ENCODE results near the gene PAPOLB.

Gene PAPOLB

DNA sequence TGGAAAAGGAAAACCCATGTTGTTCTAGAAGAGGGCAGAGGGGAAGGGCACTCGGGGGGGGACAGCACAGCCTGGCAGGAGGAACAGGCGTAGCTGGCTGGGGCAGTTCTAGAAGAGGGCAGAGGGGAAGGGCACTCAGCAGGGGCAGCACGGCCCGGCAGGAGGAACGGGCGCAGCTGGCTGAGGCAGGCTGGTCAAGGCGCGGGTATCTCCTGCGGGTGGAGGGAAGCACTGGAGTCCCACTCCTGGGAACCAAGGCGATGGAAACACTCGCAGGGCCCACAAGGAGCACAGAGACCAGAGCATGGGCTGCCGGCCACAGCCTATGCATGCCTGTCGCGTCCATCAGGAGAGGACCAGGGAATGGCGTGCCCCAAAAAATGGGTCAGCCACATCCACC lies 36.7 kb downstream of the PAPOLB start:
- no peak for DNase-seq (ENCODE audit: low read depth in 2 of 3, low spot score in 1 of 3)

DNA sequence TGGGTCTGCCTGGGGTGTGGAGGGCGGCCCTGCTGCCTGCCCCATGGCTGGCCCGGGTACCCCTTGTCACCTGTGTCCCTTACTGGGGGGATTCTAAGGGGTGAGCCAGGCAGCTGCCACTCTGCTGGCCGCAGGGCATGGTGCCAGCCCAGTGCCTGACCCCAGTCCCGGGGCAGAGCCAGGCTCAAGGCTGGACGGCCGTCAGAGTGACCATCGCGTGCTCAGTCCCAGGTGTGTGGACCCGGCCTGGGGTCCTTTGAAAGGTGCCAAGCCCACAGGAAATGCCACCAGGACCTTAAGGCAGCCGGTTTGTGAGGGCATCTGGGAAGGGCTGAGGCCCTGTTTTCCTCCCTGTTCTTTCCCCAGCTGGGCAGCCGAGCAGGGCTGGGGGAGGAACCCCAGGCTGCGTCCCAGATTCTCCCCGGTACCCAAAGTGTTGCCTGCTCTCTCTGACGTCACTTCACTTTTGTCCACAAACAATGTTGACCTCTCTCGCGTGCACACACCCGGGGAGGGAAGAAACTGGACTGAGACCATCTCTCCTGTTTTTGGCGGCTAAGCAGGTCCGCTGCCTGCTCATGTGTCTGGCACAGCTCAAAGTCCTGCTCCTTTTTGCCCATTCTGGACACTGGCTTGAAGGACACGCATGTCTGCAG lies 37.6 kb downstream of the PAPOLB start:
- DNase-seq (ENCODE audit: low read depth in 2 of 3, low spot score in 1 of 3), result no peak

DNA sequence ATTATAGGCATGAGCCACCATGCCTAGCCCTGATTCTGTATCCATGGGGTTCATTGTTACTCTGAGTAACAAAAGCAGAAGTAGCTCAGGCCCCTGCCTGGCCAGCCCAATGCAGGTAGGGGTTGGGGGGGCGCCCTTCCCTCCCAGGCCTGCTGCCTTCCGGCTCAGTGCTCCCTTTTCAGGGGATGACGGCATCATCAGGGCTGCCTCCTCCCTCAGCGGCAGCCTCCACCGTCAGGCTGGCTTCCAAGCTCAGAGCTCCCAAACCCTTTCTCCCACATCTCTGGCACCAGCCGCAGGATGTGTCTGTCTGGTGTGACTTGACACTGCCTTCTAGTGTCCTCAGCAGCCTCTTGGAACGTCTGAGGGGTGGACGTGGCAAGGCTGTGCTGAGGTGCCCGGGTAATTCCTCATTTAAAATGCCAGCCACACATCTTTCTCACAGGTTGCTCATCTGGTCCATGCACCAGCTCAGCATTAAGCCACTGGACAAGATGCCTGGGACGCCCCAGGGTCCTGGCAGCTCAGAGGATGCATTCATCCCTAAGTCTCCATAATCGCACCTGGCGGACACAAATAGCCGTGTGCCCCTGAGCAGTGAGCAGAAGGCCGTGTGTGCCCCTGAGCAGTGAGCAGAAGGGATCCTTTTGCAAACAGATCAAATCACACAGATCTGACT lies 38.2 kb downstream of the PAPOLB start:
- DNase-seq (ENCODE audit: low read depth in 2 of 3, low spot score in 1 of 3), result no peak

DNA sequence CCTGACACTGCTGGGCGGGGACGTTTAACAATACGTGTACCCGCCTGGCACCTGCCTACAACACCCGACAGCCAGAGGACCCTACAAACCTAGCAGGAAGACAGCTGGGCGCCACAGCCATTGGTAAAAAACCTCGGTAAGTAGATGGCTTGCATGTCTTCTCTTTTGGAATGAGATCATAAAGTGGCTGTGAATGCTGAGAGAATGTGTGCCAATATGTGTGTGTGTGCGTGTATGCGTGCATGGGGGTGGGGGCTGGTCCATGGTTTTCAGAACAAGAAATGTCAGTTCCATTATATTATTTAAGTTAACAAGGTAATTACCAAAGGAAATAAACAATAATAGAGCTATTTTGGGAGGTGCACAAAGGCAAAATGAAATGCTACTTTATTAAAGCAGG lies 39.2 kb downstream of the PAPOLB start:
- DNase-seq (ENCODE audit: low read depth in 2 of 3, low spot score in 1 of 3), result no peak

DNA sequence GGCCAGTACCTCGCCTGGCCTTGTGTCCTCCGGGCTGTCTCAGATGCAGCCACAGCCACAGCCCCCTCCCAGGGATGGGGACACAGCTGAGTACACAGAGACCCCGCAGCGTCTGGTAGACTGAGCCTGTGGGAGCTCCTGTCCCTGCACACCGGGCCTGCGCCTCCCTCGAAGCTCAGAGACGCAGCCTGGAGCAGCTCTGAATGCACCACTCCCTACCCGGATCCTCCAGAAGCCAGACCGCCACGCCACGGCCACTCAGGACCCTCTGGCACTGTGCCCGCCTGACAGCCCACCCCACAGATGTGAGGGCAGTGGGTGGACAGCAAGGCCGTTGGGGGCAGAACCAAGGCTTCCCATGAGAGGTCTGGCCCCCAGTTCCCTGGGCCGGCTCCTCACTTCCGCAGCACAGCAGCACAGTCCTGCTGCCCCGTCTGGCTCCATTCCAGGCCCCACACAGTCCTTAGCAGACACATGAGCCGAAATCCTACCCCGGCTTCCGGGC lies 40.8 kb downstream of the PAPOLB start:
- DNase-seq (ENCODE audit: low read depth in 2 of 3, low spot score in 1 of 3), result no peak

DNA sequence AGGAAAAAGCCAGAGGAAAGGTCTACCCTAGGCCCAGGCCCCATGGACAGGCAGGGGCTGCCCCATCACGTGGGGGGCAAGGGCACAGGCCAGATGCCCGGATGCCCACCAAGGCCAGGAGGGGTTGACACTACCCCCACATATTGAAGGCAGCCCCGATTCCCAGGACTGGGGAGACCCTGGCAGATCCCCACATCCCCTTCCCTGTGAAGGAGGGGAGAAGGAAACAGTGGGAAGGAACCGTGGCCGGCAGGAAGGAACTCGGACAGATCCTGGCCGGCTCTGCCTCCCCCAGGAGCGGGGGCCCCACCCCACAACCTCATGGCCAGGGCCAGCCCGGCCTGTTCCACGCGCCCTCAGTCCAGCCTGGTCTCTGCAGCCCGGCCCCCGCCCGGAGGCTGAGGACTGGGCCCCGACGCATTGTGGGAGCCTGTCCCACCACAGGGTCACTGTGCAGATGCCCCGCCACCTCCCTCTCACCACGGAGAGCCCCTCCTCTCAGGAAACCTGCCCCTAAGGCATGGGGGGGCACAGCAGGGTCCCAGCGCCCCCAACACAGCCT lies 41.3 kb downstream of the PAPOLB start:
- DNase-seq (ENCODE audit: low read depth in 2 of 3, low spot score in 1 of 3), result no peak

DNA sequence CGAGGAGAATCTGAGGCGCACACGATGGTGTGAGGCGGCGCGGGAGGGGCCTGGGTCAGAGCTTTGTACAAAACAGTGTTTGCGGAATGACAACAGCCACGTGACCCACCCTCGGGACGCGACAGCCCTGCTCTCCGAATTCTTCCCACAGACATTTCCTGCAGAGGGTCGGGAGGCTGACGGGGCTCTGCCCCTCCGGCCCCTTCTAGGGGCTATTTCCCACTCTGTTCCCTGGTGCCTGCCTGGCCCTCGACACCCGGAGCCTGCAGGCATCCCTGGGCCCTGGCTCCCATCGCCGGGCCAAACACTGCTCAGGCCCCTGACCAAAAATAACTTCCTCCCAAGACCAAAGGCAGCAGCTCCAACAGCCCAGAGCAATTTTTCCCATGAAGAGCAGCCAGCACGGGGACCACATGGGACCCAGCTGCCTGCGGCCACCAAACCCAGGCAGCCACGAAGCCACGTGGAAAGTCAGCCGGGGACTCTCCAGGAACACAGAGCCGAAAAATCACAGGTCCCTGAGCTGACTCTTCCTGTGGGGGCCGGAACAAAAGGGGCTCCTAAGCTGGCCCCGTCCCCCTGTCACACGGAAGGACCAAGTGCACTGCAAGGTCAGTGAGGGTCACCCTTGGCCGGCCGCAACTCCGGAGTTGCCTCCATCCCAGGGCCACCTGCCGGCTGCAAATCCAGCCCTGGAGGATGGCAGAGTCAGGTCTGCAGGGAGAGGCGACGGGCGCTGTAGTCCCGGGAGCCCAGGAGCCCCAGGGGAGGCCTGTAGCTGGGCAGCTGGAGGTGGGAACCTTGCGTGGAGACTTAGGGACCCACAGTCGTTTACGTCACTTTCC lies 42.0 kb downstream of the PAPOLB start:
- no peak for DNase-seq (ENCODE audit: low read depth in 2 of 3, low spot score in 1 of 3)

DNA sequence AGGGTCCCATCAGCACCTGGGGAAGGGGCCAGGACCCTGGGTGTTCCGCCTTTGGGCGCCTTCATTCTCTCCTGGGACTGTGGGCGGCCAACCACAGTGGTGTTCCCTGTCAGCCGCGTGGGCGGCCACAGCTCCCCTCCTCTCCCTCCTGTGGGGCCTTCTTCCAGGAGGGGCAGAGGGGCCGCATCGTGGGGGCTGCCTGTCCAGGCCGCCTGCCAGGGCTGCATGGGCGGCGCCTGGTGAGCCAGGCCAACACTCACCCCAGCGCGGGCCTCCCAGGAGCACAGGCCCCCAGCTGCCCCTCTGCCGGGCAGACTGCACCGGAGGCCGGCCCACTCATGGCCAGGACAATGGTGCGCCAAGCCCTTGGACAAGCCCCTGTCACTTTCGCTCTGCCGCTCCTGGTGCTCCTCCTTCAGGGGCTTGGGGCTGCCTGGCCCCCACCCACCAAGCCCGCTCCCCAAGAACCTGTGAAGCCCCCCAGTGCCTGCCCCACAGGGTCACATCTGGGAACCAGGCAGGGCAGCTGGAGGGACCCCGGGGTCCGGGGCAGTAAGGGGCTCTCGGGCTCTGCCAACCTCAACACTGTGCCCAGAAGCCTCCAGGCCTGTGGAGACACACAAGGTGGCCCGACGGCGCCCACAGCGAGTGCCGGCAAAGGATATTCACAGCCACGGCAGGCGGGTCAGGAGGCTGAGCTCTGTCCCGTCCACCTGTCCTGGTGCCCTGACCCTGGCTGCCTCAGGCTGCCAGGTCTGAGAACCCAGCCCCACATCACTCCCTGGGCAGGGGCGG lies 43.6 kb downstream of the PAPOLB start:
- DNase-seq (ENCODE audit: low read depth in 2 of 3, low spot score in 1 of 3), result no peak

DNA sequence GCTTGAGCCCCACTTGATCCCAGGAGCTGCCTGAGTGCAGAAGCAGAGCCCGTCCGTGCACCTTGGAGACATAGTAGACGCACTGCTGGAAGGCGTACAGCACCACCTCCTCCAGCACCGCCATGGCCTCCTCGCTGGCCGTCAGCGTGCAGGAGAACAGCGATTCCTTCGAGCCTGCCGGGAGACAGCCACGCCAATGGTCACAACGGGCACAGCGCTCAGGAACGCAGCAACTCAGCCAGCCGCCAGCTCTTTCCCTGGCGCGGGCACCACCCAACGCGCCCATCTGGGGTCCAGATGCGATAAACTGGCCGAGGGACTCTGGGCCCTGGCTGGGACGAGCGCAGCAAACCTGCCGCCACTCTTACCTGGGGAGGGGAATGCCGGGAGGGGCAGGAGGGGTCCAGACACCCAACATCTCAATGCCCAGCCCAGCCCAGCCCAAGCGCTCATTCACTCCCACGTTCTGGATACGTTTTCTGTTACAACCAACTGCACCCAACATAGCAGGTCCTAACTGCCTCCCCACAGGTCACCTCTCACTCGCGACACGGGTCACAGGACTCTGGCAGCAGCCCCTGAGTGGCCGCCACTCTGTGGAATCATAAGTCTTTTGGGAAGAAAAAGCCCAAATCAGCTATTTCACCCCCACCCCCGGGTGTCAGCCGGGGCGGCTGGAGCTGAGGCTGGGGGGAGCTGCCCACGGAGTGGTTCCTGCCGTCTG lies 44.5 kb downstream of the PAPOLB start:
- no peak for DNase-seq (ENCODE audit: low read depth in 2 of 3, low spot score in 1 of 3)

DNA sequence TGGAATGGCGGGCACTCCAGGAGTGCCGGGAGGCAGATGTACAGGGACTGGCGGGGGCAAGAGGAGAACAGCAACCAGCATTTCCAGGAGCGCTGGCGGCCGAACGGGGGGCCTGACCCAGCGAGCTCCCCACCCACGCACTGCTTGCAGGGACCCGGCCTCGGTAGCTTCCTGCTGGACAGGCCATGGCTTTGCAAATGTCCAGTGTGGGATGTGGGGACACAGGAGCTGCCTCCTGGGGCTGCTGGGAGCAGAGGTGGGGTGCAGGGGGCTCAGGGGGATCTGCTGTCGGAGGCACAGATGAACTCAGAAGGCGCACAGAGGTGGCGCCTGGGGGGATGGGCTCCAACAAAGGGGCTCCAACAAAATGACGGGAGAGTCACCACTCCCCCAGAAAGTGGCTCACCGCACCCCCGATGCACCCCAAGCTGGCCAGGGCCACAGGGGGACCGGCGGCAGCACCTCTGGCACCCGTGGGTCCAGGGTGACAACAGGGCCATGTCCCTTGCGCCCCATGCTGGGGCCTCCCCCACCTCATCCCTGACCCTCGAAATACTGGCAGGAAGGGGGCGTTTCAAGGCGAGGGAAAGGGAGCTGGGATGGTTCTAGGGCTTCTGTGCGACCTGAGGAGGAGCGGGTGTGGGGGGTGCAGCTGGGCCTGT lies 45.3 kb downstream of the PAPOLB start:
- DNase-seq (ENCODE audit: low read depth in 2 of 3, low spot score in 1 of 3), result no peak

DNA sequence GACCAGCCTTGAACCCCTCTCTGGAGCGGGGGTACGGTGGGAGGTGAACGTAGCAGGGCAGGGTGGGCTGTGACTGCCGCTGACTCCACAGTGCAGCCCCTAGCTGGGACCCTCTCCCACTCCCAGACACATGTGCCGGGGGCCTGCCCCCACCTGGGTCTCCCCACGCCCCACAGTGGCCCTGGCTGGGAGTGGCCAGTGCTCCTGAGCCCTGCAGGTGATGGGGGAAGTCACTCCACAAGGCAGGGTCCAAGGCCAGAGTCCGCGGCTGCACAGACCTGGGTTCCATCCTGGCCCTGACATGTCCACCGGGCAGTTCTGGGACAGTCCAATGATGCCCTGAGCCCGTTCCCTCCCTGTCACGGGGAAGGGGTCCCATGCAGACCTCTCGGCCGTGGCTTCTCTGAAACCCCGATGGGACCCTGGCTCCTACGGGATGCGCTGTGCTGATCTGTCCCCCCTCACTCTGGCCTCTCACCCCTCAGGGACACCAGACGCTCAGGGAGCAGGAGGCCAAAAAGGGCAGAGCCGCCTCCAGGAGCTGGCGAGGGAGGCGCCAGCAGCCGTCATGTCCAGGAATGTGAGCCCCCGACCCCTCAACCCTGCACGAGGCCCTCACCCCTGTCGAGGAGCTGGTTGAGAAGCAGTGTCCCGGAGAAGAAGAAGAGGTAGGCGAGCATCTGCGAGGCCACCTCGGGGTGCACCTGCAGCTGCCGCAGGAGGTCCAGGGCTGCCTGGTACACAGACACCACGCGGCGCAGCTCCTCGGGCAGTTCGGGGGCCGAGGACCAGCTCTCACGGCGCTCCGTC lies 46.0 kb downstream of the PAPOLB start:
- DNase-seq (ENCODE audit: low read depth in 2 of 3, low spot score in 1 of 3), result no peak

DNA sequence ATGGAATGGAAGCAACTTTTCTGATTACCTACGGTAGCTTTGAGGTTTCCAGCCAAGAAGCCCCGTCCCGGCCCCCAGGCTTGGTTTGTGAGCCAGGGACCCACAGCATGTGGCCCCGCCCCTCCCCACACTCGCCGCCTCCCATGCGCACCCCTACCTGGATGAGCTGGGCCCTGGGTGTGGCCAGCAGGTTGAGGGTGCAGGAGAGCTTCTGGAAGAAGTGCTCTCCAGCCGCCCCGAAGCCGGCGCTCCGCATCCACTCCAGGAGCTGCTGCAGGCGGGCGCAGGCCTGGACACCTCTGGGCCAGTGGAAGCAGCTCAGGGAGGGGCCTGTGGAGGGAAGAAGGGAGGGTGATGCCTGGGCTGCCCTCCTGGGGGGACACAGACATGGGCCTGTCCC lies 46.7 kb downstream of the PAPOLB start:
- DNase-seq (ENCODE audit: low read depth in 2 of 3, low spot score in 1 of 3), result no peak

DNA sequence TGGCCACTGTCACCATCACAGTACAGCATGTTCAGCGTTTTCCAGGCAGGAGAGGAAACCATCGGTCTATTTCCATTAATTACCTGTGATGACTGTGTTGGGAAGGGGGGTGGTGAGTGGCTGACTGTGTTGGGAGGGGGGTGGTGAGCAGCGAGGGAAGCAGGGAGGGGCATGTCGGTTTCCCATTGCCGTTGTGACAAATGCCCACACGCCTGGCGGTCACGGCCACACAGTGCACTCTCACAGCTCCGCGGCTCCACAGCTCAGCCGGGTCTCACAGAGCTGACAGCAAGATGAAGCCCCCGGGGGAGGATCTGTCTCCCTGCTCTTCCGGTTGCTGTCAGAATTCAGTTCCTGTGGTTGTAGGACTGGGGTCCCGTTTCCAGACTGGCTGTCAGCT lies 47.4 kb downstream of the PAPOLB start:
- no peak for DNase-seq (ENCODE audit: low read depth in 2 of 3, low spot score in 1 of 3)

DNA sequence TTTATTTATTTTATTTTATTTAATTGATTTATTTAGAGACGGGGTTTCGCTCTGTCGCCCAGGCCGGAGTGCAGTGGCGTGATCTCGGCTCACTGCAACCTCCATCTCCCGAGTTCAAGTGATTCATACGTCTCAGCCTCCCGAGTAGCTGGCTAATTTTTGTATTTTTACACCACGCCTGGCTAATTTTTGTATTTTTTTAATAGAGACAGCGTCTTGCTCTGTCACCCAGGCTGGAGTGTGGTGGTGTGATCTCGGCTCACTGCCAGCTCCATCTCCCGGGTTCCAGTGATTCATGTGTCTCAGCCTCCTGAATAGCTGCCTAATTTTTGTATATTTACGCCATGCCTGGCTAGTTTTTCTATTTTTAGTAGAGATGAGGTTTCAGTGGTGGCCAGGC lies 52.2 kb downstream of the PAPOLB start:
- DNase-seq (ENCODE audit: low read depth in 2 of 3, low spot score in 1 of 3), result no peak

DNA sequence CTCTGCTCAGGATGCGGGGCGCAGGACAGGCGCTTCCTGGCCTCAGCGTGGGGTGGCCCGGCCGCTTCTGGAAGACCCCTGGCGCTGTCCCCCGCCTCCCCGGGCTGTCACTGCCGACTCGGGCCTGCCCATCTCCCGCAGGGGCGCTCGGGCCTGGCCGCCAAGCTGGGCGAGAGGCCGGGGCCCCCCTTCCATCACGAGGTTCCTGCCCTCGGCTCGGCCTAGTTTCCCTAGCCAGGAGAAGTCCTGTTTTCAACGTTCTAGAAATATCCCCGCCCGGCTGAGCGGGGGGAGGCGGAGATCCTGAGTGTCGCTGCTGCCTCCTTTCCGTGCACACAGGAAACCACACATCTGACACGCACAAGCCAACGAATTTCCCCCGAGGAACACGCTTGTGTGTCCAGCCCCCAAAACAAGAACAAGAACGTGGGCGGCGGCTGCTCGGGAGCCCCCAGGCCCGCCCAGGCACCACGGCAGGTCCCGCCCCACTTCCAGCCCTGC lies 52.7 kb downstream of the PAPOLB start:
- DNase-seq (ENCODE audit: low read depth in 2 of 3, low spot score in 1 of 3), result no peak

DNA sequence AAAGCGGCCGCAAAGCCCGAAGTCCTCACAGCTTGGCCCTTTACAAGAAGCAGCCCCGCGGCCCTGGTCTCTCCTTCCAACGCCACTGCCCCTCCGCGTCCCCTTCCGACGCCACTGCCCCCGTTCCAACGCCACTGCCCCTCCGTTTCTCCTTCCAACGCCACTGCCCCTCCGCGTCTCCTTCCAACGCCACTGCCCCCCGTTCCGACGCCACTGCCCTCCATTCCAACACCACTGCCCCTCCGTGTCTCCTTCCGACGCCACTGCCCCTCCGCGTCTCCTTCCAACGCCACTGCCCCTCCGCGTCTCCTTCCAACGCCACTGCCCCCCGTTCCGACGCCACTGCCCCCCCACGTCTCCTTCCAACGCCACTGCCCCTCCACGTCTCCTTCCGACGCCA lies 53.3 kb downstream of the PAPOLB start:
- no peak for DNase-seq (ENCODE audit: low read depth in 2 of 3, low spot score in 1 of 3)

DNA sequence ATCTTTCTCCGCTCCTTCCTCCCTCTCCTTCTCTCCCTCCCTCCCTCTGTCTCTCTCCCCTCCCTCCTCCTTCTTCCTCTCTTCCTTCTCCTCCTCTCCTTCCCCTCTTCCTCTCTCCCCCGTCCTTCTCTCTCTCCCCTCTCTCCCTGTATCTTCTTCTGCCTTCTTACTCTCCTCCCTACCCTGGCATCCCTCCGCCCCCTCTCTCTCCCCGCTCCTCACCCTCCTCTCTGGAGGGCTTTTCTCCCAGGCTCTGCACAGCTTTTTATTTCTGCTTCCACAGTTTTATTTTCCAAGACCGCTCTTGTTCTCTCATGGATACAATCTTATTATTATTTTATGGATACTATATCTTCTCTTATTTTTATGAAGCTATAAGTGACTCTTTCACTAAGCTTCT lies 53.8 kb downstream of the PAPOLB start:
- DNase-seq (ENCODE audit: low read depth in 2 of 3, low spot score in 1 of 3), result no peak
